Gastroesophageal sphincter (tissue), 4 donors: ENCODE measurements around the gene IL17RA. TPM values are rescaled to one million over a fixed set of nuclear protein-coding genes. Genes with fewer than 3 reads are reported as not detected.

Experiments
- ATAC-seq: fragments of 150-250 bp; one replicate; pipeline ENCODE4 v1.9.1; 2016; ENCODE audit warnings: mild to moderate bottlenecking, moderate library complexity
- H3K27ac ChIP-seq, 4 donors: fragments of 200-600 bp; sonication (generic) in 3 of 4; 1 replicate in 3 of 4; 2 replicates in 1 of 4; pipeline ENCODE4 v1.5.1; 2016 to 2019
- H3K27me3 ChIP-seq: fragments of 200-600 bp; sonication (generic); one replicate; pipeline ENCODE4 v1.5.1; 2019
- H3K36me3 ChIP-seq, 2 donors: fragments of 200-600 bp; sonication (generic); one replicate each; pipeline ENCODE4 v1.5.1; 2019; ENCODE audit warnings: control low read depth in 1 of 2
- H3K4me1 ChIP-seq, 3 donors: fragments of 200-600 bp; sonication (generic); 1 replicate in 2 of 3; 2 replicates in 1 of 3; pipeline ENCODE4 v1.5.1; 2016 to 2019; ENCODE audit warnings: control low read depth in 2 of 3
- H3K4me3 ChIP-seq, 2 donors: fragments of 200-600 bp; sonication (generic); one replicate each; pipeline ENCODE4 v1.5.1; 2019; ENCODE audit warnings: mild to moderate bottlenecking in 1 of 2, moderate library complexity in 1 of 2
- H3K9me3 ChIP-seq, 3 donors: fragments of 200-600 bp; sonication (generic); one replicate each; pipeline ENCODE4 v1.5.1; 2017 to 2019; ENCODE audit warnings: control low read depth in 2 of 3
- EP300 ChIP-seq: sonication (generic); formaldehyde crosslinking; IDR thresholded peaks from one replicate; pipeline ENCODE4 v1.6.1; 2017; ENCODE audit warnings: antibody characterized with exemption, mild to moderate bottlenecking
- POLR2A ChIP-seq, 2 donors: fragments of 450-650 bp; IDR thresholded peaks; one replicate each; pipeline ENCODE4 v1.6.1; 2017; ENCODE audit warnings: antibody characterized with exemption in 2 of 2, mild to moderate bottlenecking in 2 of 2, moderate library complexity in 1 of 2
- POLR2AphosphoS5 ChIP-seq: sonication (generic); formaldehyde crosslinking; IDR thresholded peaks from one replicate; pipeline ENCODE4 v1.6.1; 2017; ENCODE audit warnings: antibody characterized with exemption
- WGBS, 2 donors: methylation state at CpG; one replicate each; pipeline ENCODE4 v1.1.5; 2018; ENCODE audit warnings: low coverage in 1 of 2; 5-methylcytosine and 5-hydroxymethylcytosine counted together
- total RNA-seq, 4 donors: library from RNA; depleted of rRNA; stranded (reverse); fragments of >200 nt; gene quantifications; one replicate each; pipeline ENCODE4 v1.1.0, GENCODE V29; 2016
- TF ChIP-seq, protein P1 (sequence below), 4 experiments: fragments of 200-600 bp in 2 of 4; fragments of 450-650 bp in 2 of 4; sonication (generic) in 1 of 4; IDR thresholded peaks; one replicate each; pipeline ENCODE4 v1.5.1; 2017 to 2019; ENCODE audit warnings: antibody characterized with exemption in 4 of 4, mild to moderate bottlenecking in 2 of 4, moderate library complexity in 2 of 4

The IL17RA gene
- total RNA-seq, 4 donors from 2014 or later, result 5.9 to 15.6 (median 14.2) TPM

DNA sequence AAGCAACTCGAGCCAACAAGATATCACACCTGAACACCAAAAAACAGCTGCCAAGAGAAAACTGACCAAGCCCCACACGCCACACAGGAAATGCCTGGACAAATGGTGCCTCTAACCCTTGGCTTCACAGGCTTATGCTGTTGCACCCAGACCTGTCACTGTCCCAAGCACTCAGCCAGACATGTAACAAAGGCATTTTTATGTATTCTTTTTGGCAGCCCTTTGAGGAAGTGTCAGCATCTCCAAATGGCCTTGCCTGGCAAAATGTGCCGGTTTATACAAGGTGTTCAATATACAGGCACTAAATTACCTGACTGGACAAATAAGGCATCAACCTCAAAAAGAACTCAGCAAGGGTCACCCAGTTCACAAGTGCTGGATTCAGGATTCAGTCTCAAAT, 68.2 kb downstream of the IL17RA start:
- H3K36me3 ChIP-seq, result peaks cover 0 to 17% of the 10 kb centered on the region in 2 donors
- no peak overlapping the region for H3K27ac ChIP-seq
- 67 to 83% methylated on average over 1 to 2 of the region's 3 CpGs for WGBS, 2 donors
- H3K9me3 ChIP-seq, result no peaks in the 10 kb centered on the region
- no peak overlapping the region for H3K4me3 ChIP-seq
- peaks cover 0 to 44% (median 10%) of the 10 kb centered on the region in 3 donors for H3K4me1 ChIP-seq
- ATAC-seq, result no peak
- no peaks in the 10 kb centered on the region for H3K27me3 ChIP-seq
- no peak for TF ChIP-seq POLR2A (IDR thresholded peaks at IDR 0.05)
- no peak for TF ChIP-seq POLR2AphosphoS5
- TF ChIP-seq, protein P1, sequence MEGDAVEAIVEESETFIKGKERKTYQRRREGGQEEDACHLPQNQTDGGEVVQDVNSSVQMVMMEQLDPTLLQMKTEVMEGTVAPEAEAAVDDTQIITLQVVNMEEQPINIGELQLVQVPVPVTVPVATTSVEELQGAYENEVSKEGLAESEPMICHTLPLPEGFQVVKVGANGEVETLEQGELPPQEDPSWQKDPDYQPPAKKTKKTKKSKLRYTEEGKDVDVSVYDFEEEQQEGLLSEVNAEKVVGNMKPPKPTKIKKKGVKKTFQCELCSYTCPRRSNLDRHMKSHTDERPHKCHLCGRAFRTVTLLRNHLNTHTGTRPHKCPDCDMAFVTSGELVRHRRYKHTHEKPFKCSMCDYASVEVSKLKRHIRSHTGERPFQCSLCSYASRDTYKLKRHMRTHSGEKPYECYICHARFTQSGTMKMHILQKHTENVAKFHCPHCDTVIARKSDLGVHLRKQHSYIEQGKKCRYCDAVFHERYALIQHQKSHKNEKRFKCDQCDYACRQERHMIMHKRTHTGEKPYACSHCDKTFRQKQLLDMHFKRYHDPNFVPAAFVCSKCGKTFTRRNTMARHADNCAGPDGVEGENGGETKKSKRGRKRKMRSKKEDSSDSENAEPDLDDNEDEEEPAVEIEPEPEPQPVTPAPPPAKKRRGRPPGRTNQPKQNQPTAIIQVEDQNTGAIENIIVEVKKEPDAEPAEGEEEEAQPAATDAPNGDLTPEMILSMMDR (IDR thresholded peaks at IDR 0.05), result no peak
- TF ChIP-seq EP300, result no peak

DNA sequence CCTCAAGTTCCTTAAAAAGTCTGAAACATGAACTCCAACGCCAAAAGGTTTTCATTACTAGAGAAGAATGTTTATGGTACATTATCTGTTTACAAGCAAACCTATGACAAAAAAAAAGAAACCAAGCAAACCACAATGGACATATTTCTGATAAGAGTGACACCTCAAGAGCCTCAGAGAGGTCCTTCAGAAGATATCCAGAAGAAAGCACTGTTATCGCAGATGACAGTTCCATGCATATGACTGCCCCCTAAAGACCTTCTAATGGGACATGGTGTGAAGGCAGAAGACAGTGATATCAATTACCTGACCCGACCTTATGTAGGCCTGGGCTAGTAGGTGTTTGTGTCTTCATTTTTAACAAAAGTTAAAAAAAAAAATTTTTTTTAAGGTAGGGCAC, 71.1 kb downstream of the IL17RA start:
- Histone ChIP-seq H3K27ac (no peak overlapping the region), H3K36me3 (no peaks in the 10 kb centered on the region), H3K9me3 (no peaks in the 10 kb centered on the region), H3K27me3 (no peaks in the 10 kb centered on the region), H3K4me1 (peaks cover 0 to 62% (median 12%) of the 10 kb centered on the region in 3 donors), H3K4me3 (no peak overlapping the region)
- no peak for ATAC-seq
- TF ChIP-seq EP300 (no peak), POLR2AphosphoS5 (no peak), POLR2A (IDR thresholded peaks at IDR 0.05) (no peak)
- TF ChIP-seq, protein P1 (IDR thresholded peaks at IDR 0.05), result no peak
- 74 to 89% methylated on average over 3 of the region's 3 CpGs for WGBS, 2 donors

DNA sequence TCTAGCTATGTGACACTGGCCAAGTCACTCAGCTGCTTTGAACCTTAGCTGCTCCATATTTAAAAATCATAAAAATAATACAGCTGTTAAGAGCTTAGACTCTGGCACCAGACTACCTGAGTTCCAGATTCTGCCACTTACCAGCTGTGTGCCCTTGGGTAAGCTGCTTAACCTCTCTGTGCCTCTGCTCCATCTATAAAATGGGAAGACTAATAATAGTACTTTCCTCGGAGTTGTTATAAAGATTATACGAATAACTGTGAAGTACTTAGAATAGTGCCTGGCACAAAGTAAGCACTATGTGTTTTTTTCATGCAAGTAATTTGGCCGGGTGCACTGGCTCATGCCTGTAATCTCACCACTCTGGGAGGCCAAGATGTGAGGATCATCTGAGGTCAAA, 72.9 kb downstream of the IL17RA start:
- Histone ChIP-seq H3K27me3 (no peaks in the 10 kb centered on the region), H3K9me3 (no peaks in the 10 kb centered on the region), H3K27ac (peak overlapping the region in 3 of 4 donors; percentile 88 to 95 (median 91)), H3K4me3 (peak overlapping the region in 1 of 2 donors; percentile 73), H3K4me1 (peaks cover 0 to 57% (median 12%) of the 10 kb centered on the region in 3 donors), H3K36me3 (no peaks in the 10 kb centered on the region)
- TF ChIP-seq POLR2AphosphoS5 (no peak), EP300 (no peak)
- ATAC-seq, result no peak
- 87 to 88% methylated on average over 2 to 3 of the region's 3 CpGs for WGBS, 2 donors

DNA sequence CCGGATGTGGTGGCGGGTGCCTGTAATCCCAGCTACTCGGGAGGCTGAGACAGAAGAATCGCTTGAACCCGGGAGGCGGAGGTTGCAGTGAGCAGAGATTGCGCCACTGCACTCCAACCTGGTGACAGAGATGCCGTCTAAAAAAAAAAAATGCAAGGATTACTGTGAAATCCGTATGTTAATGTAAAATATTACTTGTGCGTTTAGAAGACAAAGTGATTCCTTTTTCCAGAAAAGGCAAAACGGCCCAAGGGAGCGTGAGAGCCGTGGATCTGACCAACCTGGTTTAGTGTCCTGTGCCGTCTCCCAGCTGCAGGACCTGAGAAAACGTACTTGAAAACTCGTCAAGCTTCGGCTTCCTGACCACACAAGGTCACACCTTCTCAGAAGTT, 73.4 kb downstream of the IL17RA start:
- H3K27me3 ChIP-seq, result no peaks in the 10 kb centered on the region
- ATAC-seq, result no peak
- peaks cover 0 to 52% (median 12%) of the 10 kb centered on the region in 3 donors for H3K4me1 ChIP-seq
- peak overlapping the region; percentile 80 to 95 (median 90) for H3K27ac ChIP-seq
- 21 to 64% methylated on average over 9 to 12 of the region's 17 CpGs for WGBS, 2 donors
- H3K4me3 ChIP-seq, result peak overlapping the region; percentile 59 to 73
- no peaks in the 10 kb centered on the region for H3K9me3 ChIP-seq
- no peaks in the 10 kb centered on the region for H3K36me3 ChIP-seq
- TF ChIP-seq, protein P1 (IDR thresholded peaks at IDR 0.05), result no peak
- TF ChIP-seq POLR2A (IDR thresholded peaks at IDR 0.05), result no peak
- TF ChIP-seq EP300, result no peak
- no peak for TF ChIP-seq POLR2AphosphoS5

DNA sequence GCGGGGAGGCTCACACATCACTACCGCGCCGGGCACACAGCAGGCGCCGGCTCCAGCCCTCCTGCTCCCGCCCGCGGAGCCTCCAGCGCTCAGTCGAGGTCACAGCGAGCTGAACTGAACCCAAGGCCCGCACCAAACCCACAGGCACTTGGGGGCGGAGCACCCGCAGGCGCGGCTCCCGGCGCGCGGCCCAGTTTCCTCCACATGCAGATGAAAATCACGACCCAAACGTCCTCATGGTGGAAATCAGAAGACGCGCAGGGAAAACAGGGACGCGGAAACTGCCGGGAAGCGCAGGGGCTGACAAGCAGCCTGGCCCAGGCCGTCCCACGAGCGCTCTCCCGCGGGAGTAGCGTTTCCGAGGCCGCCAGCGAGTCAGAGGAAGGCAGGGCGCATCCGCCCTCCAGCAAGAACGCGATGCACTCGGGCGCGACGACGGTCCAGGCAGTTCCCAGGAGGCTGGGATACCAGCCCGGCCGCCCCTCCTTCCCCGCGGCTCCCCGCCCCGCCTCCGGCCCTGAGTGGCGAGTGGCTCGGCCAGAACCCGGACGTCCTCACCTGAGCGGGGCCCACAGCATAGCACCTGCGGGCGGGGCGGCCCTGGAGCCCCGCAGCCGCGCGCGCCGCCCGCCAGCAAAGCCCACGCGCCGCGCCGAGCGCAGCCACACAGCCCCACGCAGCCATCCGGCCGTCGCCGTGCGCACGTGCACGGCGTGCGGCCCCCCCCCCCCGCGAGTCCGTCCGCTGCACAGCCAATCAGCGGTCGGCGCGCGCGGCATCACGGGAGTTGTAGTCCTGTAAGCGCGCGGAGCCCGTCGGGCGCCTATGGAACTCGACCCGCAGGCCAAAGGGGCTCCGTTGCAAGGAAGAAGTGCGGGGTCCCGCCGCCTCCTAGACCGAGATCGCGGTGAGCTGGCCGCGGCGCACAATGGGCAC, 74.0 kb downstream of the IL17RA start, which contains the start of gene HDHD5:
HDHD5 (minus strand) TSS at position 710 of the 936 bp plus-strand sequence; CDS start at position 684, 26 bp downstream.
- ATAC-seq, result peak; percentile 94
- H3K27me3 ChIP-seq, result no peaks in the 10 kb centered on the region
- H3K4me3 ChIP-seq, result peak within 1 kb of the TSS; percentile 59 to 73
- peaks cover 0 to 51% (median 12%) of the 10 kb centered on the region in 3 donors for H3K4me1 ChIP-seq
- peak within 1 kb of the TSS; percentile 80 to 95 (median 90) for H3K27ac ChIP-seq
- TF ChIP-seq POLR2AphosphoS5, result peak; percentile 51
- TF ChIP-seq, protein P1 (IDR thresholded peaks at IDR 0.05), result peak in 1 of 4 experiments; percentile 15
- TF ChIP-seq EP300, result no peak
- peak; percentile 41 to 47 for TF ChIP-seq POLR2A (IDR thresholded peaks at IDR 0.05)
- WGBS, 2 donors, result no CpG with 5 or more reads among the region's 114 CpGs
- H3K9me3 ChIP-seq, result no peaks in the 10 kb centered on the region
- no peaks in the 10 kb centered on the region for H3K36me3 ChIP-seq
